ENCODE measurements around the gene ZFP69B.

The ZFP69B gene

GRCh38 chr1:40416709-40417108 lies 33.6 kb upstream of the ZFP69B start:
- Histone ChIP-seq H3K36me3 (ENCODE audit: control insufficient read depth, insufficient read depth, low read length) (peaks cover 8% of the 10 kb centered on the region; the same call in 1 of the 2 replicates), H3K27ac (ENCODE audit: low read depth, low read length) (no peak overlapping the region), H3K9ac (ENCODE audit: low read depth, low read length) (no peak overlapping the region), H3K4me1 (ENCODE audit: control insufficient read depth, insufficient read depth, low read length) (no peaks in the 10 kb centered on the region), H3K9me3 (ENCODE audit: control insufficient read depth, insufficient read depth, low read length) (no peaks in the 10 kb centered on the region), H3K27me3 (ENCODE audit: control insufficient read depth, insufficient read depth, low read length) (no peaks in the 10 kb centered on the region), H3K4me3 (ENCODE audit: low read depth, low read length) (no peak overlapping the region)

GRCh38 chr1:40421431-40422384 lies 28.6 kb upstream of the ZFP69B start:
- no peak overlapping the region for H3K9ac ChIP-seq (ENCODE audit: low read depth, low read length)
- H3K27me3 ChIP-seq (ENCODE audit: control insufficient read depth, insufficient read depth, low read length) = no peaks in the 10 kb centered on the region
- H3K9me3 ChIP-seq (ENCODE audit: control insufficient read depth, insufficient read depth, low read length) = no peaks in the 10 kb centered on the region
- peaks cover 2% of the 10 kb centered on the region; the same call in 1 of the 2 replicates for H3K36me3 ChIP-seq (ENCODE audit: control insufficient read depth, insufficient read depth, low read length)
- no peaks in the 10 kb centered on the region for H3K4me1 ChIP-seq (ENCODE audit: control insufficient read depth, insufficient read depth, low read length)
- no peak overlapping the region for H3K27ac ChIP-seq (ENCODE audit: low read depth, low read length)
- no peak overlapping the region for H3K4me3 ChIP-seq (ENCODE audit: low read depth, low read length)

- Histone ChIP-seq H3K9me3 (ENCODE audit: control insufficient read depth, insufficient read depth, low read length) (no peaks in the 10 kb centered on the region), H3K36me3 (ENCODE audit: control insufficient read depth, insufficient read depth, low read length) (peaks cover 2% of the 10 kb centered on the region; the same call in 1 of the 2 replicates), H3K9ac (ENCODE audit: low read depth, low read length) (no peak overlapping the region), H3K27ac (ENCODE audit: low read depth, low read length) (no peak overlapping the region), H3K4me3 (ENCODE audit: low read depth, low read length) (no peak overlapping the region), H3K27me3 (ENCODE audit: control insufficient read depth, insufficient read depth, low read length) (no peaks in the 10 kb centered on the region), H3K4me1 (ENCODE audit: control insufficient read depth, insufficient read depth, low read length) (no peaks in the 10 kb centered on the region)
Measured at GRCh38 chr1:40422630-40423263, 27.5 kb upstream of the ZFP69B start.

DNA sequence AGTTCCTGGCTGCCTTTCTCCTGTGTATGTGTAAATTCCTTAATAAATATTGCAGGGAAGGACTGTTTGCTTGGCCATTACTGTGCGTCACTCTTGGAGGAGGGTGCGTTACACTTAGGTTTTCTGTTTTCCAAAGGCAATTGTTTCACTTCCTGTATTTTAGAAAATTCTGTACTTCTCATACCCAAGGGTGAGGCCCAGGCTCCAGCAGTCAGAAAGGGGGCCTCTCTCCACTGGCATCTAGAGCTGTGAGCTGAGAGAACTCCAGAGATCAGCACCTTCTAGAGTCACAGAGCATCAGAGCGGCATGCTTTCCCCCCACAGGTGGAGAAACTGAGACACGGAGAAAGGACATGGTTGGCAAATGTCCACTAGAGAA lies 27.0 kb upstream of the ZFP69B start:
- no peak overlapping the region for H3K9ac ChIP-seq (ENCODE audit: low read depth, low read length)
- H3K36me3 ChIP-seq (ENCODE audit: control insufficient read depth, insufficient read depth, low read length) = no peaks in the 10 kb centered on the region
- H3K27me3 ChIP-seq (ENCODE audit: control insufficient read depth, insufficient read depth, low read length) = no peaks in the 10 kb centered on the region
- no peaks in the 10 kb centered on the region for H3K9me3 ChIP-seq (ENCODE audit: control insufficient read depth, insufficient read depth, low read length)
- H3K27ac ChIP-seq (ENCODE audit: low read depth, low read length) = no peak overlapping the region
- H3K4me3 ChIP-seq (ENCODE audit: low read depth, low read length) = no peak overlapping the region
- no peaks in the 10 kb centered on the region for H3K4me1 ChIP-seq (ENCODE audit: control insufficient read depth, insufficient read depth, low read length)

DNA sequence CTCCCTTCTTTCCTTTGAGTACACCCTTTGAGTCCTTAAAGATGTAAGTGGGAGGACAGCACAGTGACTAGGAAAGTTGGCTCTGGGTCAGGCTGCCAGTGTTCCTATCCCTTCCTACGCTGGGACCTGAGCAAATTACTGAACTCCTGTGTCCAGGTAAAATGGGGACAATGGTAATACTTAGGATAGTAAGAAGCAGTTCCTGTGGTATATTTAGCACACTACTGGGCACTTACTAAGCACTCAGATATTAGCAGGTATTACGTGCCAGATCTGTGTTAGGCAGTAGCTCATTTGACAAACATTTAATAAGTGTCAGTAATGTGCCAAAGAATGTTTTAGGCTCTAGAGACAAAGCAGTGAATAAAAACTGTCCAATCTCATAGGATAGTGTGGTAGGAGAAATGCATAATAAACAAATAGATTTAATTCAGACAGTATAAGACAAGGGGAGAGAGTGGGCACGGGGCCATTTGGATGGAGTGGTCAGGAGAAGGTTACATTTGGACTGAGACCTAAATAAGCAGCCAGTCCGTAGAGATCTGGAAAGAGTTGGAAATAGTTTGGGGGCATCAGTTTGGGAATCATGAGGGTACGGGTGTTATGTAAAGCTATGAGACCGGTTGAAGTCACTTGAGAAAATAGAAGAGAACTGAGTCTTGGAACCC lies 26.2 kb upstream of the ZFP69B start:
- Histone ChIP-seq H3K4me3 (ENCODE audit: low read depth, low read length) (no peak overlapping the region), H3K9ac (ENCODE audit: low read depth, low read length) (no peak overlapping the region), H3K4me1 (ENCODE audit: control insufficient read depth, insufficient read depth, low read length) (no peaks in the 10 kb centered on the region), H3K9me3 (ENCODE audit: control insufficient read depth, insufficient read depth, low read length) (no peaks in the 10 kb centered on the region), H3K27me3 (ENCODE audit: control insufficient read depth, insufficient read depth, low read length) (no peaks in the 10 kb centered on the region), H3K27ac (ENCODE audit: low read depth, low read length) (no peak overlapping the region), H3K36me3 (ENCODE audit: control insufficient read depth, insufficient read depth, low read length) (no peaks in the 10 kb centered on the region)

DNA sequence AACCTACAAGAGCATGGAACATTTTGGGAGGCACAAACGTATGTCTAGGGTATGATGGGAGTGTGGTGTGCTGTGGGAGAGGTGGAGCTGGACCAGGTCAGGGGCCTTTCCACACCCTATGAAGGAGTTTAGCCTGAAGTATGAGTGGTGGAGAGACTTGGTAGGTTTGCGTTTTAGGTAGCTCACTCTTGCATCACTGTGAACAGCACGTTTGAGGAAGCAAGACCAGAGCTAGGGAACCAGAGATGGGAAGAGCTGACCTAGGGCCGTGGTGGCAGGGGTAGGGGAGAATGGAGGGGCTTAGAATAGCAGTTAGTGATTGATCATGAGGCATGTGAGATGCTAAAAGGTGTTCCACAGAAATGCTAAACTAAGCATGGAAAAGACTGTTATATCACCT lies 25.1 kb upstream of the ZFP69B start:
- Histone ChIP-seq H3K9me3 (ENCODE audit: control insufficient read depth, insufficient read depth, low read length) (no peaks in the 10 kb centered on the region), H3K4me1 (ENCODE audit: control insufficient read depth, insufficient read depth, low read length) (no peaks in the 10 kb centered on the region), H3K9ac (ENCODE audit: low read depth, low read length) (no peak overlapping the region), H3K36me3 (ENCODE audit: control insufficient read depth, insufficient read depth, low read length) (no peaks in the 10 kb centered on the region), H3K4me3 (ENCODE audit: low read depth, low read length) (no peak overlapping the region), H3K27me3 (ENCODE audit: control insufficient read depth, insufficient read depth, low read length) (no peaks in the 10 kb centered on the region), H3K27ac (ENCODE audit: low read depth, low read length) (no peak overlapping the region)

DNA sequence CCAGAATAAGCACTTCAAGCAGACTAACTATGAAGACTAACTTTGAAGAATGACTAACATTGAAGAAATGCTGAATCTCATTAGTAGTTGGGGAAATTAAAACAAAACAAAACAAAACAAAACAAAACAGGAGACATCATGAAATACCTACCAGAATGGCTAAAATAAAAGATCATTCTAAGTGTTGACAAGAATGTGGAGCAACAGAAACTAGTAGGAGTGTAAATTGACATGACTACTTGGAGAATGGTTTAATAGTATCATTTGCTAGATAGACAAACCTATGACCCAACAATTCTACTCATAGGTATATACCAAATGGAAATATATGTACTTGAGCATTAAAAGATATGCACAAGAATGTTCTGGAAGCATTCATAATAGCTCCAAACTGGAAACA lies 18.9 kb upstream of the ZFP69B start:
- Histone ChIP-seq H3K4me3 (ENCODE audit: low read depth, low read length) (no peak overlapping the region), H3K27ac (ENCODE audit: low read depth, low read length) (no peak overlapping the region), H3K9me3 (ENCODE audit: control insufficient read depth, insufficient read depth, low read length) (no peaks in the 10 kb centered on the region), H3K36me3 (ENCODE audit: control insufficient read depth, insufficient read depth, low read length) (no peaks in the 10 kb centered on the region), H3K27me3 (ENCODE audit: control insufficient read depth, insufficient read depth, low read length) (no peaks in the 10 kb centered on the region), H3K4me1 (ENCODE audit: control insufficient read depth, insufficient read depth, low read length) (no peaks in the 10 kb centered on the region), H3K9ac (ENCODE audit: low read depth, low read length) (no peak overlapping the region)

- H3K27ac ChIP-seq (ENCODE audit: low read depth, low read length) = no peak overlapping the region
- no peaks in the 10 kb centered on the region for H3K9me3 ChIP-seq (ENCODE audit: control insufficient read depth, insufficient read depth, low read length)
- H3K4me3 ChIP-seq (ENCODE audit: low read depth, low read length) = no peak overlapping the region
- no peaks in the 10 kb centered on the region for H3K27me3 ChIP-seq (ENCODE audit: control insufficient read depth, insufficient read depth, low read length)
- no peaks in the 10 kb centered on the region for H3K4me1 ChIP-seq (ENCODE audit: control insufficient read depth, insufficient read depth, low read length)
- no peak overlapping the region for H3K9ac ChIP-seq (ENCODE audit: low read depth, low read length)
- H3K36me3 ChIP-seq (ENCODE audit: control insufficient read depth, insufficient read depth, low read length) = no peaks in the 10 kb centered on the region
Measured at GRCh38 chr1:40432644-40433390, 17.5 kb upstream of the ZFP69B start.

GRCh38 chr1:40435471-40435870 lies 14.8 kb upstream of the ZFP69B start:
- no peaks in the 10 kb centered on the region for H3K27me3 ChIP-seq (ENCODE audit: control insufficient read depth, insufficient read depth, low read length)
- H3K9me3 ChIP-seq (ENCODE audit: control insufficient read depth, insufficient read depth, low read length) = no peaks in the 10 kb centered on the region
- no peak overlapping the region for H3K4me3 ChIP-seq (ENCODE audit: low read depth, low read length)
- H3K27ac ChIP-seq (ENCODE audit: low read depth, low read length) = no peak overlapping the region
- no peaks in the 10 kb centered on the region for H3K4me1 ChIP-seq (ENCODE audit: control insufficient read depth, insufficient read depth, low read length)
- H3K36me3 ChIP-seq (ENCODE audit: control insufficient read depth, insufficient read depth, low read length) = no peaks in the 10 kb centered on the region
- H3K9ac ChIP-seq (ENCODE audit: low read depth, low read length) = no peak overlapping the region

GRCh38 chr1:40435876-40436275 lies 14.4 kb upstream of the ZFP69B start:
- H3K4me3 ChIP-seq (ENCODE audit: low read depth, low read length) = no peak overlapping the region
- H3K27ac ChIP-seq (ENCODE audit: low read depth, low read length) = no peak overlapping the region
- H3K4me1 ChIP-seq (ENCODE audit: control insufficient read depth, insufficient read depth, low read length) = no peaks in the 10 kb centered on the region
- H3K36me3 ChIP-seq (ENCODE audit: control insufficient read depth, insufficient read depth, low read length) = no peaks in the 10 kb centered on the region
- H3K27me3 ChIP-seq (ENCODE audit: control insufficient read depth, insufficient read depth, low read length) = no peaks in the 10 kb centered on the region
- H3K9me3 ChIP-seq (ENCODE audit: control insufficient read depth, insufficient read depth, low read length) = no peaks in the 10 kb centered on the region
- H3K9ac ChIP-seq (ENCODE audit: low read depth, low read length) = no peak overlapping the region

All from HUES48 (cell line).